Panc1 (cell line): ENCODE data around the gene GPC3. TPM values are rescaled to one million over a fixed set of nuclear protein-coding genes. Genes with fewer than 3 reads are reported as not detected.

ENCODE experiments used
- ATAC-seq: fragments of 200-7000 bp; cut with Tn5 transposase; 2 replicates; pipeline ENCODE4 v1.9.1; 2020; ENCODE audit warnings: mild to moderate bottlenecking, moderate library complexity
- BruUV-seq: library from RNA; stranded (reverse); fragments of 400-500 nt; replicated peaks from 2 replicates; lab custom pipeline; 2021; lab: Mats Ljungman, UMichigan
- CTCF ChIA-PET: fragments of 300-600 bp; sonication (Branson Sonifier 250); formaldehyde crosslinking; loops from one replicate; lab custom pipeline; 2022; ENCODE audit warnings: antibody characterized with exemption; lab: Charles Lee
- POLR2A ChIA-PET: fragments of 300-600 bp; sonication (Branson Sonifier 250); formaldehyde crosslinking; loops from one replicate; lab custom pipeline; 2022; ENCODE audit warnings: antibody characterized with exemption; lab: Charles Lee
- DNase-seq: peaks from one replicate; pipeline ENCODE4 v3.0.0-alpha.2; 2010; ENCODE audit warnings: low read depth, low spot score
- H3K27ac ChIP-seq: 2 replicates; pipeline ENCODE4 v1.5.1; 2011; ENCODE audit warnings: mild to moderate bottlenecking, low read length, inconsistent platforms
- H3K27me3 ChIP-seq: fragments of 200-500 bp; sonication (Bioruptor generic); 2 replicates; pipeline ENCODE4 v1.6.0; 2014; ENCODE audit warnings: low read length, inconsistent platforms; ENCODE audit not compliant: control insufficient read depth, insufficient read depth
- H3K36me3 ChIP-seq: fragments of 200-500 bp; sonication (Bioruptor generic); 2 replicates; pipeline ENCODE4 v1.5.1; 2014; ENCODE audit warnings: inconsistent platforms, mild to moderate bottlenecking, low read length, moderate library complexity; ENCODE audit not compliant: control insufficient read depth, insufficient read depth
- H3K4me1 ChIP-seq: 2 replicates; pipeline ENCODE4 v1.5.1; 2011; ENCODE audit warnings: inconsistent platforms, mild to moderate bottlenecking, low read length, moderate library complexity; ENCODE audit not compliant: control insufficient read depth, insufficient read depth
- H3K4me3 ChIP-seq, 2 experiments: 2 replicates each; pipeline ENCODE4 v1.5.1; 2011 to 2012; ENCODE audit warnings: low read depth in 2 of 2, low read length in 2 of 2, mild to moderate bottlenecking in 2 of 2, inconsistent platforms in 1 of 2, moderate library complexity in 1 of 2
- H3K9me3 ChIP-seq: fragments of 200-500 bp; sonication (Bioruptor generic); 2 replicates; pipeline ENCODE4 v1.5.1; 2014; ENCODE audit warnings: low read depth, mild to moderate bottlenecking, inconsistent platforms, low read length, moderate library complexity; ENCODE audit not compliant: control insufficient read depth, insufficient read depth
- CTCF ChIP-seq: fragments of 450-650 bp; IDR thresholded peaks from 2 replicates; pipeline ENCODE4 v1.5.1; 2017; ENCODE audit warnings: mild to moderate bottlenecking
- POLR2AphosphoS5 ChIP-seq: IDR thresholded peaks from 2 replicates; pipeline ENCODE4 v1.6.1; 2012; ENCODE audit warnings: mild to moderate bottlenecking, low read depth, low read length, moderate library complexity
- REST ChIP-seq, 2 experiments: IDR thresholded peaks; 2 replicates each; pipeline ENCODE4 v1.6.1; 2011 to 2012; ENCODE audit warnings: low read depth in 2 of 2, control low read depth in 1 of 2, low read length in 1 of 2, mild to moderate bottlenecking in 1 of 2, moderate library complexity in 1 of 2; ENCODE audit not compliant: insufficient read depth in 1 of 2
- SIN3A ChIP-seq: IDR thresholded peaks from 2 replicates; pipeline ENCODE4 v1.6.1; 2012; ENCODE audit warnings: low read depth, mild to moderate bottlenecking, low read length, moderate library complexity, borderline replicate concordance; ENCODE audit not compliant: insufficient read depth
- TCF7L2 ChIP-seq: IDR thresholded peaks from 2 replicates; pipeline ENCODE4 v1.6.1; 2011; ENCODE audit warnings: mild to moderate bottlenecking, low read depth, low read length, inconsistent platforms
- in situ Hi-C: cut with HindIII; loops from 2 replicates; pipeline ENCODE4 v1.10.0; 2016; ENCODE audit warnings: low sequenced_read_pairs, low pct_unique_long_range_greater_than_20kb
- intact Hi-C: fragments of 100-400 bp; cut with micrococcal nuclease; formaldehyde crosslinking; loops from one replicate; pipeline ENCODE4 v1.10.0; 2022; ENCODE audit not compliant: unreplicated experiment
- total RNA-seq: library from RNA; stranded (reverse); gene quantifications from one replicate; pipeline ENCODE4 v1.2.1, GENCODE V29; 2021; ENCODE audit not compliant: unreplicated experiment

The GPC3 gene
- total RNA-seq, 1 experiment from 2014 or later = 0.95 TPM

GRCh38 chrX:133546441-133546840, 439.0 kb downstream of the GPC3 start:
- no TSS peak for BruUV-seq
- Histone ChIP-seq H3K4me3 (no peak overlapping the region), H3K4me1 (no peaks in the 10 kb centered on the region), H3K27me3 (no peaks in the 10 kb centered on the region), H3K9me3 (no peaks in the 10 kb centered on the region), H3K36me3 (no peaks in the 10 kb centered on the region), H3K27ac (no peak overlapping the region)
- TF ChIP-seq TCF7L2 = no peak
- TF ChIP-seq REST (IDR thresholded peaks at IDR 0.05; ENCODE audit: insufficient read depth in 1 of 2, low read depth in 2 of 2, low read length in 1 of 2) = no peak
- TF ChIP-seq POLR2AphosphoS5 = no peak
- no peak for TF ChIP-seq SIN3A
- no peak for TF ChIP-seq CTCF
- POLR2A ChIA-PET = no interaction called here
- no peak for DNase-seq
- intact Hi-C loops (no loop called here), in situ Hi-C loops (no loop called here)
- ATAC-seq = no peak
- CTCF ChIA-PET = no interaction called here

GRCh38 chrX:133544778-133545177, 440.6 kb downstream of the GPC3 start:
- no peak overlapping the region for H3K27ac ChIP-seq

More at GRCh38 chrX:133544778-133545177, 440.6 kb downstream of the GPC3 start:
- POLR2A ChIA-PET = no interaction called here
- H3K9me3 ChIP-seq = no peaks in the 10 kb centered on the region
- no peak overlapping the region for H3K4me3 ChIP-seq
- no peak for TF ChIP-seq POLR2AphosphoS5
- no peak for TF ChIP-seq CTCF
- TF ChIP-seq TCF7L2 = no peak
- in situ Hi-C loops = no loop called here
- no peaks in the 10 kb centered on the region for H3K27me3 ChIP-seq
- no TSS peak for BruUV-seq
- ATAC-seq = no peak
- H3K36me3 ChIP-seq = no peaks in the 10 kb centered on the region
- H3K4me1 ChIP-seq = no peaks in the 10 kb centered on the region
- no peak for DNase-seq
- CTCF ChIA-PET = no interaction called here
- intact Hi-C loops = no loop called here
